T-helper 1 cell treated with Interleukin-12 subunit alpha and Interleukin-12 subunit beta and Interleukin-4 antibody, amounts not matched to agents 30 μg/mL and 1 μg/mL, for 36 hours (primary cell): Measurements from ENCODE around the gene CCDC92.

Source experiments
- H3K27ac Mint-ChIP-seq: one replicate; pipeline ENCODE4 v1.8.0; 2021; ENCODE audit warnings: mild to moderate bottlenecking, mixed read lengths
- H3K27me3 Mint-ChIP-seq: one replicate; pipeline ENCODE4 v1.8.0; 2021; ENCODE audit warnings: low read depth, mixed read lengths
- H3K36me3 Mint-ChIP-seq: one replicate; pipeline ENCODE4 v1.8.0; 2021; ENCODE audit warnings: low read depth, mixed read lengths
- H3K4me1 Mint-ChIP-seq: one replicate; pipeline ENCODE4 v1.8.0; 2021; ENCODE audit warnings: low read depth, mixed read lengths
- H3K4me3 Mint-ChIP-seq: one replicate; pipeline ENCODE4 v1.8.0; 2021; ENCODE audit warnings: mild to moderate bottlenecking, moderate library complexity, mixed read lengths
- H3K9me3 Mint-ChIP-seq: one replicate; pipeline ENCODE4 v1.8.0; 2021; ENCODE audit warnings: mixed read lengths

Gene CCDC92

GRCh38 chr12:123934016-123934620 lies 38.5 kb downstream of the CCDC92 start:
- H3K9me3 Mint-ChIP-seq = no peaks in the 10 kb centered on the region
- peaks cover 15% of the 10 kb centered on the region for H3K27me3 Mint-ChIP-seq
- H3K27ac Mint-ChIP-seq = no peak overlapping the region

GRCh38 chr12:123933214-123933613 lies 39.4 kb downstream of the CCDC92 start:
- Mint-ChIP-seq H3K4me1 (peaks cover 28% of the 10 kb centered on the region), H3K27ac (no peak overlapping the region), H3K4me3 (no peak overlapping the region), H3K36me3 (peaks cover 11% of the 10 kb centered on the region), H3K27me3 (peaks cover 17% of the 10 kb centered on the region), H3K9me3 (no peaks in the 10 kb centered on the region)

More at GRCh38 chr12:123934016-123934620, 38.5 kb downstream of the CCDC92 start:
- Mint-ChIP-seq H3K4me1 (peaks cover 37% of the 10 kb centered on the region), H3K4me3 (no peak overlapping the region), H3K36me3 (peaks cover 11% of the 10 kb centered on the region)

GRCh38 chr12:123931686-123932321 lies 40.8 kb downstream of the CCDC92 start:
- H3K4me3 Mint-ChIP-seq = no peak overlapping the region
- peaks cover 17% of the 10 kb centered on the region for H3K27me3 Mint-ChIP-seq
- H3K9me3 Mint-ChIP-seq = no peaks in the 10 kb centered on the region
- H3K27ac Mint-ChIP-seq = peak overlapping the region; percentile 26
- H3K4me1 Mint-ChIP-seq = peaks cover 19% of the 10 kb centered on the region
- H3K36me3 Mint-ChIP-seq = peaks cover 6% of the 10 kb centered on the region

GRCh38 chr12:123929946-123930583 lies 42.6 kb downstream of the CCDC92 start:
- H3K4me3 Mint-ChIP-seq = no peak overlapping the region
- no peak overlapping the region for H3K27ac Mint-ChIP-seq
- H3K9me3 Mint-ChIP-seq = no peaks in the 10 kb centered on the region
- peaks cover 17% of the 10 kb centered on the region for H3K27me3 Mint-ChIP-seq
- no peaks in the 10 kb centered on the region for H3K36me3 Mint-ChIP-seq
- H3K4me1 Mint-ChIP-seq = peaks cover 13% of the 10 kb centered on the region

- Mint-ChIP-seq H3K4me3 (no peak overlapping the region), H3K9me3 (no peaks in the 10 kb centered on the region), H3K27me3 (peaks cover 27% of the 10 kb centered on the region), H3K36me3 (no peaks in the 10 kb centered on the region), H3K4me1 (peaks cover 13% of the 10 kb centered on the region), H3K27ac (no peak overlapping the region)
Observed at GRCh38 chr12:123928897-123929296, 43.7 kb downstream of the CCDC92 start.

GRCh38 chr12:123928274-123928865 lies 44.3 kb downstream of the CCDC92 start:
- Mint-ChIP-seq H3K27ac (no peak overlapping the region), H3K36me3 (no peaks in the 10 kb centered on the region), H3K27me3 (peaks cover 27% of the 10 kb centered on the region), H3K9me3 (no peaks in the 10 kb centered on the region), H3K4me1 (peaks cover 13% of the 10 kb centered on the region), H3K4me3 (no peak overlapping the region)

GRCh38 chr12:123924539-123924938 lies 48.1 kb downstream of the CCDC92 start:
- Mint-ChIP-seq H3K36me3 (no peaks in the 10 kb centered on the region), H3K27me3 (peaks cover 18% of the 10 kb centered on the region), H3K27ac (no peak overlapping the region), H3K9me3 (no peaks in the 10 kb centered on the region), H3K4me1 (no peaks in the 10 kb centered on the region), H3K4me3 (no peak overlapping the region)

- no peak overlapping the region for H3K4me3 Mint-ChIP-seq
- H3K36me3 Mint-ChIP-seq = no peaks in the 10 kb centered on the region
- no peaks in the 10 kb centered on the region for H3K4me1 Mint-ChIP-seq
- H3K9me3 Mint-ChIP-seq = no peaks in the 10 kb centered on the region
- H3K27ac Mint-ChIP-seq = no peak overlapping the region
- H3K27me3 Mint-ChIP-seq = peaks cover 18% of the 10 kb centered on the region
Observed at GRCh38 chr12:123923927-123924326, 48.7 kb downstream of the CCDC92 start.

- no peaks in the 10 kb centered on the region for H3K9me3 Mint-ChIP-seq
- H3K4me1 Mint-ChIP-seq = no peaks in the 10 kb centered on the region
- H3K27me3 Mint-ChIP-seq = peaks cover 16% of the 10 kb centered on the region
- H3K27ac Mint-ChIP-seq = no peak overlapping the region
- no peak overlapping the region for H3K4me3 Mint-ChIP-seq
- no peaks in the 10 kb centered on the region for H3K36me3 Mint-ChIP-seq
Observed at GRCh38 chr12:123923038-123923437, 49.6 kb downstream of the CCDC92 start.

- Mint-ChIP-seq H3K4me3 (no peak overlapping the region), H3K4me1 (peaks cover 2% of the 10 kb centered on the region), H3K27me3 (peaks cover 19% of the 10 kb centered on the region), H3K27ac (no peak overlapping the region), H3K9me3 (no peaks in the 10 kb centered on the region), H3K36me3 (no peaks in the 10 kb centered on the region)
Observed at GRCh38 chr12:123919980-123920360, 52.7 kb downstream of the CCDC92 start.

GRCh38 chr12:123917337-123917850 lies 55.2 kb downstream of the CCDC92 start:
- no peak overlapping the region for H3K27ac Mint-ChIP-seq
- H3K4me3 Mint-ChIP-seq = no peak overlapping the region
- H3K4me1 Mint-ChIP-seq = peaks cover 2% of the 10 kb centered on the region
- H3K27me3 Mint-ChIP-seq = peaks cover 9% of the 10 kb centered on the region
- no peaks in the 10 kb centered on the region for H3K9me3 Mint-ChIP-seq
- H3K36me3 Mint-ChIP-seq = no peaks in the 10 kb centered on the region

GRCh38 chr12:123916729-123917128 lies 55.9 kb downstream of the CCDC92 start:
- Mint-ChIP-seq H3K4me3 (no peak overlapping the region), H3K27me3 (peaks cover 9% of the 10 kb centered on the region), H3K9me3 (no peaks in the 10 kb centered on the region), H3K36me3 (no peaks in the 10 kb centered on the region), H3K4me1 (peaks cover 2% of the 10 kb centered on the region), H3K27ac (no peak overlapping the region)

GRCh38 chr12:123914726-123915333 lies 57.8 kb downstream of the CCDC92 start:
- Mint-ChIP-seq H3K27ac (no peak overlapping the region), H3K27me3 (peaks cover 3% of the 10 kb centered on the region), H3K36me3 (no peaks in the 10 kb centered on the region), H3K4me3 (no peak overlapping the region), H3K9me3 (no peaks in the 10 kb centered on the region), H3K4me1 (peaks cover 2% of the 10 kb centered on the region)
